Gastrocnemius medialis (tissue), 4 donors: Measurements from ENCODE around the gene ARF3.

ENCODE experiments used
- CTCF ChIP-seq, 5 experiments: fragments of 450-650 bp in 3 of 5; fragments of 200-600 bp in 2 of 5; sonication (generic) in 2 of 5; IDR thresholded peaks in 4 of 5; conservative IDR thresholded peaks in 1 of 5; 1 replicate in 4 of 5; 2 replicates in 1 of 5; pipeline ENCODE4 v1.5.1; 2016 to 2019; ENCODE audit warnings: antibody characterized with exemption in 5 of 5, mild to moderate bottlenecking in 3 of 5, moderate library complexity in 3 of 5
- POLR2A ChIP-seq, 2 donors: fragments of 450-650 bp; IDR thresholded peaks; one replicate each; pipeline ENCODE4 v1.6.1; 2017; ENCODE audit warnings: antibody characterized with exemption in 2 of 2, mild to moderate bottlenecking in 2 of 2, moderate library complexity in 2 of 2

GRCh38 chr12:48910196-48910595, 47.1 kb downstream of the ARF3 start:
- TF ChIP-seq CTCF (IDR thresholded peaks at IDR 0.05 in 4 of 5, conservative IDR thresholded peaks at IDR 0.05 in 1 of 5) (no peak), POLR2A (IDR thresholded peaks at IDR 0.05) (no peak)
